WTC11 (cell line): Measurements from ENCODE around the gene NEB.

Experiments used
- CBFB ChIP-seq: sonication (generic); formaldehyde crosslinking; IDR thresholded peaks from 2 replicates; pipeline ENCODE4 v1.8.1; 2022; ENCODE audit warnings: mild to moderate bottlenecking, low read depth, missing genetic modification reagents
- CTCF ChIP-seq: fragments of 200-600 bp; IDR thresholded peaks from 2 replicates; pipeline ENCODE4 v1.8.0; 2022; ENCODE audit warnings: antibody characterized with exemption
- E2F4 ChIP-seq: sonication (generic); formaldehyde crosslinking; IDR thresholded peaks from 2 replicates; pipeline ENCODE4 v1.8.1; 2022; ENCODE audit warnings: low read depth, mild to moderate bottlenecking, moderate library complexity, missing genetic modification reagents, borderline replicate concordance
- FOXP4 ChIP-seq: sonication (generic); formaldehyde crosslinking; IDR thresholded peaks from 2 replicates; pipeline ENCODE4 v1.8.0; 2022; ENCODE audit warnings: mild to moderate bottlenecking, missing genetic modification reagents
- HMGXB4 ChIP-seq: sonication (generic); formaldehyde crosslinking; IDR thresholded peaks from 2 replicates; pipeline ENCODE4 v1.8.1; 2023; ENCODE audit warnings: mild to moderate bottlenecking, moderate library complexity, missing genetic modification reagents
- JUN ChIP-seq: sonication (generic); formaldehyde crosslinking; IDR thresholded peaks from 2 replicates; pipeline ENCODE4 v1.8.0; 2023; ENCODE audit warnings: mild to moderate bottlenecking, missing genetic modification reagents
- MLX ChIP-seq: sonication (generic); formaldehyde crosslinking; IDR thresholded peaks from 2 replicates; pipeline ENCODE4 v1.8.1; 2023; ENCODE audit warnings: mild to moderate bottlenecking, missing genetic modification reagents, moderate library complexity
- PRDM15 ChIP-seq: sonication (generic); formaldehyde crosslinking; IDR thresholded peaks from 2 replicates; pipeline ENCODE4 v1.8.0; 2022; ENCODE audit warnings: missing genetic modification reagents
- ZNF138 ChIP-seq: sonication (generic); formaldehyde crosslinking; conservative IDR thresholded peaks from 2 replicates; pipeline ENCODE4 v1.8.1; 2022; ENCODE audit warnings: mild to moderate bottlenecking, moderate library complexity, missing genetic modification reagents
- ZNF423 ChIP-seq: fragments of 250-450 bp; sonication (Bioruptor Pico); IDR thresholded peaks from 2 replicates; pipeline ENCODE4 v2.1.2; 2022; ENCODE audit warnings: mild to moderate bottlenecking, moderate library complexity
- TF ChIP-seq, protein P1 (sequence below): sonication (generic); formaldehyde crosslinking; IDR thresholded peaks from 2 replicates; pipeline ENCODE4 v1.8.0; 2022; ENCODE audit warnings: mild to moderate bottlenecking, missing genetic modification reagents

- TF ChIP-seq CTCF = no peak
- TF ChIP-seq, protein P1, sequence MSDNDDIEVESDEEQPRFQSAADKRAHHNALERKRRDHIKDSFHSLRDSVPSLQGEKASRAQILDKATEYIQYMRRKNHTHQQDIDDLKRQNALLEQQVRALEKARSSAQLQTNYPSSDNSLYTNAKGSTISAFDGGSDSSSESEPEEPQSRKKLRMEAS = no peak
- no peak for TF ChIP-seq JUN (CRISPR knock-in tag)
- TF ChIP-seq ZNF423 (CRISPR knock-in tag) = no peak
- no peak for TF ChIP-seq FOXP4 (CRISPR knock-in tag)
- TF ChIP-seq CBFB (CRISPR knock-in tag) = no peak
- TF ChIP-seq HMGXB4 (CRISPR knock-in tag) = no peak
- TF ChIP-seq PRDM15 (CRISPR knock-in tag) = no peak
- TF ChIP-seq MLX = no peak
- no peak for TF ChIP-seq E2F4 (CRISPR knock-in tag)
- TF ChIP-seq ZNF138 (CRISPR knock-in tag) = no peak
Measured at GRCh38 chr2:151670846-151671597, 63.3 kb downstream of the NEB start.
